ENCODE measurements around the gene MED13.

GRCh38 chr17:62105357-62105756 is 40.3 kb upstream of the MED13 start:
- no peak for TF ChIP-seq CTCF (IDR thresholded peaks at IDR 0.05)
- TF ChIP-seq SMC3 (IDR thresholded peaks at IDR 0.05): no peak
- no peak for TF ChIP-seq SREBF2 (IDR thresholded peaks at IDR 0.05)
- TF ChIP-seq EP300 (IDR thresholded peaks at IDR 0.05): no peak
- no peak for TF ChIP-seq CBX2 (IDR thresholded peaks at IDR 0.05; ENCODE audit: borderline replicate concordance, low read depth)
- no peak for TF ChIP-seq ZSCAN20 (CRISPR knock-in tag; IDR thresholded peaks at IDR 0.05)
- no peak for TF ChIP-seq E2F6 (IDR thresholded peaks at IDR 0.05; ENCODE audit: borderline replicate concordance, low read depth)
- TF ChIP-seq POLR2A (IDR thresholded peaks at IDR 0.05; ENCODE audit: low read length): no peak
- TF ChIP-seq RAD21 (conservative IDR thresholded peaks at IDR 0.05 in 1 of 2, IDR thresholded peaks at IDR 0.05 in 1 of 2): no peak

Measured in A549 (cell line).